ENCODE data around the gene PRSS2.

GRCh38 chr7:142802301-142802700, 31.5 kb downstream of the PRSS2 start:
- TF ChIP-seq POLR2A (IDR thresholded peaks at IDR 0.05; ENCODE audit: low read depth) (no peak), CTCF (IDR thresholded peaks at IDR 0.05) (no peak), EP300 (IDR thresholded peaks at IDR 0.05) (no peak)
